Measurements from ENCODE around the gene TMEM45A.
"Not testable (repeated sequence)": the region's sequence is repeated elsewhere in the genome, so short reads cannot be mapped to it uniquely, and the experiment has no call there.

TMEM45A gene

DNA sequence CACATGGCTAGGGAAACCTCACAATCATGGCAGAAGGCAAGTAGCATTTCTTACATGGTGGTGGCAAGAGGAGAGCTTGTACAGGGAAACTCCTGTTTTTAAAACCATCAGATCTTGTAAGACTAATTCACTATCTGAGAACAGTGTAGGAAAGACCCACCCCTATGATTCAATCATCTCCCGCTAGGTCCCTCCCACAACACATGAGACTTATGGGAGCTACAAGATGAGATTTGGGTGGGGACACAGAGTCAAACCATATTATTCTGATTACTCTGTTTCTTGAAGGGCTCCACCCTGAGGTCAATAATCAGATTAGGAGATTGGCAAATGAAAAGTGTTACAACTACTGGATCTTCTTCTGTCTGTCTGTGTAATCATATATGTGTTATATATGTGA lies 21.5 kb upstream of the TMEM45A start:
- H3K27ac ChIP-seq (ENCODE audit: poor library complexity, severe bottlenecking), result no peak overlapping the region
- H3K9me3 ChIP-seq (ENCODE audit: severe bottlenecking), result no peaks in the 10 kb centered on the region
- no peaks in the 10 kb centered on the region for H3K36me3 ChIP-seq (ENCODE audit: low read depth)
- ATAC-seq (ENCODE audit: low read depth) (no peak), DNase-seq (ENCODE audit: low spot score) (no peak)
- no peak overlapping the region for H3K4me3 ChIP-seq (ENCODE audit: severe bottlenecking)
- no peaks in the 10 kb centered on the region for H3K4me1 ChIP-seq (ENCODE audit: insufficient read depth, poor library complexity, severe bottlenecking)
- TF ChIP-seq CTCF (IDR thresholded peaks at IDR 0.05; ENCODE audit: poor library complexity, severe bottlenecking), result no peak
- H3K27me3 ChIP-seq (ENCODE audit: insufficient read depth, poor library complexity, severe bottlenecking), result no peaks in the 10 kb centered on the region

DNA sequence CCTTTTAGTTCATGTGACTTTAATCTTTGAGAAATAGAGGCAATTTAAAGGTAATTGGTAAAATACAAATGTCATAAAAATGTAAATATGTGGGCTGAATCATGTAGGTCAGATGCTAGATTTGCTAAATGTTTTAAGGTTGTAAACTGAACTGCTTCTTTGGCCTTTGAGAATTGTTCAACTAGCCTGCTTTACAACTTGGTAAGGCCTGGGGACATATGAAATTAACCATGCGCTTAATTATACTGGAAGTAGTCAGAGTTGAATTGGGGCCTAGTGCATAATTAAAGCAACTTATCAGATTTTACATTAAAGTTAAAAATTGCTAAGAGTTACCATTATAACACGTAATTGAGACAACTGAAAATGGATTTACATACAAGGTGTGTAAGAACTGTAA lies 21.0 kb upstream of the TMEM45A start:
- no peak for TF ChIP-seq CTCF (IDR thresholded peaks at IDR 0.05; ENCODE audit: poor library complexity, severe bottlenecking)
- DNase-seq (ENCODE audit: low spot score) (no peak), ATAC-seq (ENCODE audit: low read depth) (no peak)
- Histone ChIP-seq H3K4me3 (ENCODE audit: severe bottlenecking) (no peak overlapping the region), H3K36me3 (ENCODE audit: low read depth) (no peaks in the 10 kb centered on the region), H3K27me3 (ENCODE audit: insufficient read depth, poor library complexity, severe bottlenecking) (no peaks in the 10 kb centered on the region), H3K4me1 (ENCODE audit: insufficient read depth, poor library complexity, severe bottlenecking) (no peaks in the 10 kb centered on the region), H3K27ac (ENCODE audit: poor library complexity, severe bottlenecking) (no peak overlapping the region), H3K9me3 (ENCODE audit: severe bottlenecking) (no peaks in the 10 kb centered on the region)

GRCh38 chr3:100477851-100478360 lies 14.5 kb upstream of the TMEM45A start:
- not testable (repeated sequence) for H3K4me1 ChIP-seq (ENCODE audit: insufficient read depth, poor library complexity, severe bottlenecking); DNase-seq (ENCODE audit: low spot score); H3K9me3 ChIP-seq (ENCODE audit: severe bottlenecking); H3K4me3 ChIP-seq (ENCODE audit: severe bottlenecking); H3K36me3 ChIP-seq (ENCODE audit: low read depth); H3K27me3 ChIP-seq (ENCODE audit: insufficient read depth, poor library complexity, severe bottlenecking); H3K27ac ChIP-seq (ENCODE audit: poor library complexity, severe bottlenecking); ATAC-seq (ENCODE audit: low read depth)

DNA sequence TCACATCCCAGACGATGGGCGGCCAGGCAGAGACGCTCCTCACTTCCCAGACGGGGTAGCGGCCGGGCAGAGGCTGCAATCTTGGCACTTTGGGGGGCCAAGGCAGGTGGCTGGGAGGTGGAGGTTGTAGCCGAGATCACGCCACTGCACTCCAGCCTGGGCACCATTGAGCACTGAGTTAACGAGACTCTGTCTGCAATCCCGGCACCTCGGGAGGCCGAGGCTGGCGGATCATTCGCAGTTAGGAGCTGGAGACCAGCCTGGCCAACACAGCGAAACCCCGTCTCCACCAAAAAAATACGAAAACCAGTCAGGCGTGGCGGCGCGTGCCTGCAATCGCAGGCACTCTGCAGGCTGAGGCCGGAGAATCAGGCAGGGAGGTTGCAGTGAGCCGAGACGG lies 13.9 kb upstream of the TMEM45A start:
- H3K4me3 ChIP-seq (ENCODE audit: severe bottlenecking); H3K27me3 ChIP-seq (ENCODE audit: insufficient read depth, poor library complexity, severe bottlenecking); DNase-seq (ENCODE audit: low spot score); ATAC-seq (ENCODE audit: low read depth); H3K36me3 ChIP-seq (ENCODE audit: low read depth); H3K4me1 ChIP-seq (ENCODE audit: insufficient read depth, poor library complexity, severe bottlenecking); H3K9me3 ChIP-seq (ENCODE audit: severe bottlenecking); H3K27ac ChIP-seq (ENCODE audit: poor library complexity, severe bottlenecking): not testable (repeated sequence)

DNA sequence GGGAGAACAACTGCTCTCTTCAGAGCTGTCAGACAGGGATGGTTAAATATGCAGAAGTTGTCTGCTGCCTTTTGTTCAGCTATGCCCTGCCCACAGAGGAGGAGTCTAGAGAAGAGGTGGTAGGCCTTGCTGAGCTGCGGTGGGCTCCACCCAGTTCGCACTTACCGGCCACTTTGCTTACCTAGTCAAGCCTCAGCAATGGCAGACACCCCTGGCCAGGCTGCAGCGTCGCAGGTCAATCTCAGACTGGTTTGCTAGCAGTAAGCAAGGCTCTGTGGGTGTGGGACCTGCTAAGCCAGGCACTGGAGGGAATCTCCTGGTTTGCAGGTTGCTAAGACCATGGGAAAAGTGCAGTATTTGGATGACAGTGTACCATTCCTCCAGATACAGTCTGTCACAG lies 12.3 kb upstream of the TMEM45A start:
- Histone ChIP-seq H3K9me3 (ENCODE audit: severe bottlenecking) (no peaks in the 10 kb centered on the region), H3K36me3 (ENCODE audit: low read depth) (no peaks in the 10 kb centered on the region), H3K27me3 (ENCODE audit: insufficient read depth, poor library complexity, severe bottlenecking) (no peaks in the 10 kb centered on the region), H3K27ac (ENCODE audit: poor library complexity, severe bottlenecking) (no peak overlapping the region), H3K4me3 (ENCODE audit: severe bottlenecking) (no peak overlapping the region), H3K4me1 (ENCODE audit: insufficient read depth, poor library complexity, severe bottlenecking) (no peaks in the 10 kb centered on the region)
- no peak for ATAC-seq (ENCODE audit: low read depth)
- DNase-seq (ENCODE audit: low spot score), result no peak
- no peak for TF ChIP-seq CTCF (IDR thresholded peaks at IDR 0.05; ENCODE audit: poor library complexity, severe bottlenecking)

GRCh38 chr3:100482176-100482575 lies 10.2 kb upstream of the TMEM45A start:
- TF ChIP-seq CTCF (IDR thresholded peaks at IDR 0.05; ENCODE audit: poor library complexity, severe bottlenecking), result no peak
- no peak overlapping the region for H3K4me3 ChIP-seq (ENCODE audit: severe bottlenecking)
- H3K27ac ChIP-seq (ENCODE audit: poor library complexity, severe bottlenecking), result no peak overlapping the region

More at GRCh38 chr3:100482176-100482575, 10.2 kb upstream of the TMEM45A start:
- Histone ChIP-seq H3K36me3 (ENCODE audit: low read depth) (no peaks in the 10 kb centered on the region), H3K4me1 (ENCODE audit: insufficient read depth, poor library complexity, severe bottlenecking) (no peaks in the 10 kb centered on the region), H3K9me3 (ENCODE audit: severe bottlenecking) (no peaks in the 10 kb centered on the region), H3K27me3 (ENCODE audit: insufficient read depth, poor library complexity, severe bottlenecking) (no peaks in the 10 kb centered on the region)
- no peak for ATAC-seq (ENCODE audit: low read depth)
- no peak for DNase-seq (ENCODE audit: low spot score)

Data from RWPE2 (cell line).